ENCODE results near the gene MRPS34.

The MRPS34 gene

DNA sequence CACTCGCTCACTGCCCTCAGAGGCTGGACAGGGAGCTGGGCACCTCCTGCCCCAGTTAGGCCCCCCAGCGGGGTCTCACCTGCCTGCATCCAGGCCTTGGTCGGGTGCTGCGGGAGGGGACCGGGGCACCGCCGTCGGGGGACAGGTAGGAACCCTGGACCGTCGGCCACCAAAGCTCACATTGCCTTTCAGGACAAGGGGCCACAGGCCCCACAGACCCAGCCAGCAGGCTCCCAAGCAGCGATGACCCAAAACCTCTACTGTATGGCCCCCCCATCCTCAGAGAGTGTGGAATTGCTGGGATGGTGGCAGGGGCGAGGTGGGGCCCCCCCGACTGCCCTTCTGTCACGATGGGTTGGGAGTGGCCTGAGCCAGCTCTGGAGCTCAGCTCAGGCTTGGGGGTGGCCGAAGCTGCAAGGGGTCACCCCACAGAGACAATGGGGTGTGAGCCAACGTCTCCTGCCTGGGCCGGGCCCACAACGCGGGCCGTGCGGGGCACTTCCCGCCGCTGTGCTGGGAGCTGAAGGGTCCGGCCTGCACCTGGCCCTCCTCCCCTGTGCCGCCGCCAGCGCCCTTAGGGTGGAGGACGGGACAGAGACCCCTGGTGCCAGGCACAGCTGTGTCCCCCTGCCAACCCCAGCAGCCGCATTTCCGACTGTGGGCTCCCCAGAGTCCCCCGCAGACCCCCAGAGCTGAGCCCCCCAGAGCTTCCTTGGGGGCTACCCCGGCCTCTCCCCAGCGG is 20.1 kb upstream of the MRPS34 start:
- Histone ChIP-seq H3K79me2 (ENCODE audit: insufficient read depth, low read length) (0 out of 2 replicates have a peak, but pooled peaks cover 3% of the 10 kb centered on the region), H3K4me1 (ENCODE audit: insufficient read depth, low read length) (no peaks in the 10 kb centered on the region), H3K4me2 (ENCODE audit: insufficient read depth, low read length) (no peak overlapping the region), H3K36me3 (ENCODE audit: insufficient read depth, low read length) (peaks cover 33% of the 10 kb centered on the region), H3K27ac (ENCODE audit: low read length) (no peak overlapping the region), H3K9ac (ENCODE audit: low read depth, low read length) (no peak overlapping the region), H3K27me3 (ENCODE audit: insufficient read depth, low read length, poor library complexity) (no peaks in the 10 kb centered on the region), H3K4me3 (ENCODE audit: low read depth in 1 of 2, low read length in 2 of 2) (no peak overlapping the region), H4K20me1 (ENCODE audit: insufficient read depth, low read length) (peaks cover 35% of the 10 kb centered on the region), H3K9me3 (ENCODE audit: insufficient read depth, low read length, severe bottlenecking) (peaks cover 2% of the 10 kb centered on the region), H2AFZ (ENCODE audit: low read depth, low read length) (no peak overlapping the region)
- DNase-seq (no peak), ATAC-seq (ENCODE audit: insufficient read depth, low read depth) (no peak)
- TF ChIP-seq, protein P1, sequence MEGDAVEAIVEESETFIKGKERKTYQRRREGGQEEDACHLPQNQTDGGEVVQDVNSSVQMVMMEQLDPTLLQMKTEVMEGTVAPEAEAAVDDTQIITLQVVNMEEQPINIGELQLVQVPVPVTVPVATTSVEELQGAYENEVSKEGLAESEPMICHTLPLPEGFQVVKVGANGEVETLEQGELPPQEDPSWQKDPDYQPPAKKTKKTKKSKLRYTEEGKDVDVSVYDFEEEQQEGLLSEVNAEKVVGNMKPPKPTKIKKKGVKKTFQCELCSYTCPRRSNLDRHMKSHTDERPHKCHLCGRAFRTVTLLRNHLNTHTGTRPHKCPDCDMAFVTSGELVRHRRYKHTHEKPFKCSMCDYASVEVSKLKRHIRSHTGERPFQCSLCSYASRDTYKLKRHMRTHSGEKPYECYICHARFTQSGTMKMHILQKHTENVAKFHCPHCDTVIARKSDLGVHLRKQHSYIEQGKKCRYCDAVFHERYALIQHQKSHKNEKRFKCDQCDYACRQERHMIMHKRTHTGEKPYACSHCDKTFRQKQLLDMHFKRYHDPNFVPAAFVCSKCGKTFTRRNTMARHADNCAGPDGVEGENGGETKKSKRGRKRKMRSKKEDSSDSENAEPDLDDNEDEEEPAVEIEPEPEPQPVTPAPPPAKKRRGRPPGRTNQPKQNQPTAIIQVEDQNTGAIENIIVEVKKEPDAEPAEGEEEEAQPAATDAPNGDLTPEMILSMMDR (IDR thresholded peaks at IDR 0.05; ENCODE audit: borderline replicate concordance, extremely low read depth, low read length, poor library complexity, severe bottlenecking), result no peak
- TF ChIP-seq EZH2 (IDR thresholded peaks at IDR 0.05; ENCODE audit: borderline replicate concordance, low read depth, low read length, severe bottlenecking), result no peak

- Histone ChIP-seq H3K9me3 (ENCODE audit: insufficient read depth, low read length, severe bottlenecking) (no peaks in the 10 kb centered on the region), H2AFZ (ENCODE audit: low read depth, low read length) (no peak overlapping the region), H3K4me1 (ENCODE audit: insufficient read depth, low read length) (no peaks in the 10 kb centered on the region), H3K4me3 (ENCODE audit: low read depth in 1 of 2, low read length in 2 of 2) (no peak overlapping the region), H3K27me3 (ENCODE audit: insufficient read depth, low read length, poor library complexity) (no peaks in the 10 kb centered on the region), H3K4me2 (ENCODE audit: insufficient read depth, low read length) (no peak overlapping the region), H3K79me2 (ENCODE audit: insufficient read depth, low read length) (peaks cover 10% of the 10 kb centered on the region), H3K9ac (ENCODE audit: low read depth, low read length) (no peak overlapping the region), H4K20me1 (ENCODE audit: insufficient read depth, low read length) (peaks cover 43% of the 10 kb centered on the region), H3K27ac (ENCODE audit: low read length) (no peak overlapping the region), H3K36me3 (ENCODE audit: insufficient read depth, low read length) (peaks cover 41% of the 10 kb centered on the region)
- DNase-seq (no peak), ATAC-seq (ENCODE audit: insufficient read depth, low read depth) (no peak)
- TF ChIP-seq EZH2 (IDR thresholded peaks at IDR 0.05; ENCODE audit: borderline replicate concordance, low read depth, low read length, severe bottlenecking), result no peak
- TF ChIP-seq, protein P1 (IDR thresholded peaks at IDR 0.05; ENCODE audit: borderline replicate concordance, extremely low read depth, low read length, poor library complexity, severe bottlenecking), result no peak
Observed at GRCh38 chr16:1791943-1792812, 19.2 kb upstream of the MRPS34 start.

DNA sequence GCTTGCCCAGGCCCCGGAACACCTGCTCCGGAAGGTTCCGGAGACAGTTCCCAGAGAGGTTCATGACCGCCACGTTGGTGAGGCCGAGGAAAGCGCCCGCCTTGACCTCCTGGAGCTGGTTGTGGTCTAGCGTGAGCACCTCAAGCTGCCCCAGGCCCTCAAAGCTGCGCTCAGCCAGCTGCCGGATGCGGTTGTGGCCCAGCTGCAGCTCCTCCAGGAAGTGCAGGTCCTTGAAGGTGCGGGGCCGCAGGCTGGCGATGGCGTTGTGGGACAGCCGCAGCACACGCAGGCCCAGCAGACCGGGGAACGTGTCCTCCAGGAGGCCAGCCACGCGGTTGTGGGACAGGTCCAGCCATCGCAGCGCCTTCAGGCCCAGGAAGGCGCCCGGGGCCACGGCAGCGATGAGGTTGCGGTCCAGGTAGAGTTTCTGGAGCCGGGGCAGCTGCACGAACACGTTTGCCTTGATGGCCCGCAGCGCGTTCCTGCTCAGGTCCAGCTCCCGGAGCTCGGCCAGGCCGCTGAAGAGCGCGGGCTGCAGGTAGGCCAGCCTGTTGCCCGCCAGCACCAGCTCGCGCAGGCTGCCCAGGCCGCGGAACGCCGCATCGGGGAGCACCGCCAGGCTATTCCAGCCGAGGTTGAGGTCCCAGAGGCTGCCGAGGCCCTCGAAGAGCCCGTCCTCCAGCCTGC is 18.5 kb upstream of the MRPS34 start:
- ATAC-seq (ENCODE audit: insufficient read depth, low read depth), result no peak

More for the DNA sequence above, 18.5 kb upstream of the MRPS34 start:
- no peak overlapping the region for H3K9ac ChIP-seq (ENCODE audit: low read depth, low read length)
- H4K20me1 ChIP-seq (ENCODE audit: insufficient read depth, low read length), result peaks cover 50% of the 10 kb centered on the region
- TF ChIP-seq, protein P1 (IDR thresholded peaks at IDR 0.05; ENCODE audit: borderline replicate concordance, extremely low read depth, low read length, poor library complexity, severe bottlenecking), result no peak
- TF ChIP-seq EZH2 (IDR thresholded peaks at IDR 0.05; ENCODE audit: borderline replicate concordance, low read depth, low read length, severe bottlenecking), result no peak
- no peak for DNase-seq
- H3K4me3 ChIP-seq (ENCODE audit: low read depth in 1 of 2, low read length in 2 of 2), result no peak overlapping the region
- H3K27ac ChIP-seq (ENCODE audit: low read length), result no peak overlapping the region
- H3K4me2 ChIP-seq (ENCODE audit: insufficient read depth, low read length), result no peak overlapping the region
- no peaks in the 10 kb centered on the region for H3K9me3 ChIP-seq (ENCODE audit: insufficient read depth, low read length, severe bottlenecking)
- peaks cover 2% of the 10 kb centered on the region; the same call in 1 of the 2 replicates for H3K4me1 ChIP-seq (ENCODE audit: insufficient read depth, low read length)
- H3K27me3 ChIP-seq (ENCODE audit: insufficient read depth, low read length, poor library complexity), result no peaks in the 10 kb centered on the region
- H3K36me3 ChIP-seq (ENCODE audit: insufficient read depth, low read length), result peaks cover 49% of the 10 kb centered on the region
- no peak overlapping the region for H2AFZ ChIP-seq (ENCODE audit: low read depth, low read length)
- H3K79me2 ChIP-seq (ENCODE audit: insufficient read depth, low read length), result peaks cover 18% of the 10 kb centered on the region
